PC-9 (cell line): ENCODE data around the gene KISS1. TPM values are rescaled to one million over a fixed set of nuclear protein-coding genes. Genes with fewer than 3 reads are reported as not detected.

ENCODE experiments used
- BruUV-seq: library from RNA; stranded (reverse); fragments of 400-500 nt; replicated peaks from 2 replicates; lab custom pipeline; 2021; lab: Mats Ljungman, UMichigan
- CTCF ChIA-PET: fragments of 300-600 bp; sonication (Branson Sonifier 250); formaldehyde crosslinking; loops from one replicate; lab custom pipeline; 2022; ENCODE audit warnings: antibody characterized with exemption; lab: Charles Lee
- POLR2A ChIA-PET: fragments of 300-600 bp; sonication (Branson Sonifier 250); formaldehyde crosslinking; loops from one replicate; lab custom pipeline; 2022; ENCODE audit warnings: antibody characterized with exemption; ENCODE audit not compliant: unreplicated experiment; lab: Charles Lee
- DNase-seq, 2 experiments: peaks; one replicate each; pipeline versions ENCODE4 v3.0.0 to v3.0.0-alpha.2; 2015 to 2022; ENCODE audit warnings: mixed read lengths in 1 of 2
- H2AFZ ChIP-seq: fragments of 200-600 bp; sonication (generic); 2 replicates; pipeline ENCODE4 v1.8.1; 2017; ENCODE audit warnings: antibody characterized with exemption
- H3F3A ChIP-seq: fragments of 200-600 bp; sonication (generic); 2 replicates; pipeline ENCODE4 v1.8.1; 2017; ENCODE audit warnings: antibody characterized with exemption, mild to moderate bottlenecking, low read depth; ENCODE audit not compliant: insufficient read depth
- H3K27ac ChIP-seq: fragments of 200-600 bp; sonication (generic); 2 replicates; pipeline ENCODE4 v1.6.1; 2016; ENCODE audit warnings: mixed run types
- H3K27me3 ChIP-seq: fragments of 200-600 bp; sonication (generic); 2 replicates; pipeline ENCODE4 v1.6.1; 2016; ENCODE audit warnings: low read depth, mixed run types; ENCODE audit not compliant: insufficient read depth
- H3K36me3 ChIP-seq: fragments of 200-600 bp; sonication (generic); 2 replicates; pipeline ENCODE4 v1.6.1; 2016; ENCODE audit warnings: low read depth, mixed run types
- H3K4me1 ChIP-seq: fragments of 200-600 bp; sonication (generic); replicated peaks from 2 replicates; pipeline ENCODE4 v1.6.1; 2016; ENCODE audit warnings: mixed run types; ENCODE audit not compliant: insufficient read depth
- H3K4me2 ChIP-seq: fragments of 200-600 bp; sonication (generic); 2 replicates; pipeline ENCODE4 v1.6.1; 2017; ENCODE audit warnings: mixed run types
- H3K4me3 ChIP-seq: fragments of 200-600 bp; sonication (generic); 2 replicates; pipeline ENCODE4 v1.6.1; 2016; ENCODE audit warnings: mixed run types
- H3K79me2 ChIP-seq: fragments of 200-600 bp; sonication (generic); 2 replicates; pipeline ENCODE4 v1.6.1; 2017; ENCODE audit warnings: low read depth, mixed run types
- H3K9me2 ChIP-seq: fragments of 200-600 bp; sonication (generic); 2 replicates; pipeline ENCODE4 v1.8.1; 2017; ENCODE audit warnings: mild to moderate bottlenecking; ENCODE audit not compliant: insufficient read depth
- H3K9me3 ChIP-seq: fragments of 200-600 bp; sonication (generic); 2 replicates; pipeline ENCODE4 v1.8.1; 2016; ENCODE audit warnings: low read depth; ENCODE audit not compliant: insufficient read depth
- H4K20me1 ChIP-seq: fragments of 200-600 bp; sonication (generic); 2 replicates; pipeline ENCODE4 v1.8.1; 2017; ENCODE audit not compliant: insufficient read depth
- CTCF ChIP-seq: fragments of 200-600 bp; sonication (generic); conservative IDR thresholded peaks from 2 replicates; pipeline ENCODE4 v1.6.1; 2017; ENCODE audit warnings: mixed run types, antibody characterized with exemption, mild to moderate bottlenecking, moderate library complexity
- EZH2 ChIP-seq: fragments of 200-600 bp; sonication (generic); IDR thresholded peaks from 2 replicates; pipeline ENCODE4 v1.8.0; 2017; ENCODE audit warnings: antibody characterized with exemption, low read depth
- intact Hi-C: fragments of 100-400 bp; cut with micrococcal nuclease; formaldehyde crosslinking; loops from one replicate; pipeline ENCODE4 v1.10.0; 2022; ENCODE audit not compliant: unreplicated experiment
- total RNA-seq: library from RNA; stranded (reverse); gene quantifications from 2 replicates; pipeline ENCODE4 v1.2.3, GENCODE V29; 2021

Gene KISS1
- total RNA-seq, 1 experiment from 2014 or later: 5.2 TPM

GRCh38 chr1:204161609-204162493 is 34.4 kb downstream of the KISS1 start:
- Histone ChIP-seq H3K4me1 (peaks cover 21% of the 10 kb centered on the region), H2AFZ (no peak overlapping the region), H3K27ac (0 out of 2 replicates have a peak overlapping the region, but pooled peaks have one; percentile 28), H3K36me3 (no peaks in the 10 kb centered on the region), H3F3A (peaks cover 7% of the 10 kb centered on the region; the same call in 1 of the 2 replicates), H4K20me1 (no peaks in the 10 kb centered on the region), H3K27me3 (no peaks in the 10 kb centered on the region), H3K79me2 (no peaks in the 10 kb centered on the region), H3K4me3 (no peak overlapping the region), H3K4me2 (peak overlapping the region; percentile 29), H3K9me3 (no peaks in the 10 kb centered on the region), H3K9me2 (no peaks in the 10 kb centered on the region)
- CTCF ChIA-PET: interaction anchor here (0.6 to 3.3 kb wide), 8 partner anchors 10 to 302 kb away, joined by 3 to 64 read pairs (median 6); partner anchors contain the start of genes ETNK2 and GOLT1A
- no TSS peak for BruUV-seq
- POLR2A ChIA-PET: no interaction called here
- TF ChIP-seq CTCF (no peak), EZH2 (no peak)
- intact Hi-C loops: loop anchor here (1.0 kb wide), 7 partner anchors 31 to 645 kb away; partner anchors contain the start of gene SNRPE
- no peak for DNase-seq

GRCh38 chr1:204157962-204158361 is 38.3 kb downstream of the KISS1 start:
- BruUV-seq: no TSS peak
- no peak overlapping the region for H2AFZ ChIP-seq
- no peak overlapping the region for H3K27ac ChIP-seq
- H3K4me3 ChIP-seq: no peak overlapping the region
- no peaks in the 10 kb centered on the region for H3K36me3 ChIP-seq
- H3F3A ChIP-seq: peaks cover 7% of the 10 kb centered on the region; the same call in 1 of the 2 replicates
- no peak overlapping the region for H3K4me2 ChIP-seq
- H3K9me2 ChIP-seq: no peaks in the 10 kb centered on the region
- ChIA-PET POLR2A (interaction anchor here (0.7 kb wide), 1 partner anchor 26 kb away, joined by 4 read pairs; no protein-coding TSS in a partner anchor), CTCF (no interaction called here)
- intact Hi-C loops: no loop called here
- H4K20me1 ChIP-seq: no peaks in the 10 kb centered on the region
- no peaks in the 10 kb centered on the region for H3K27me3 ChIP-seq
- TF ChIP-seq CTCF (no peak), EZH2 (no peak)
- H3K79me2 ChIP-seq: no peaks in the 10 kb centered on the region
- no peaks in the 10 kb centered on the region for H3K9me3 ChIP-seq
- H3K4me1 ChIP-seq: peaks cover 22% of the 10 kb centered on the region
- DNase-seq: no peak

DNA sequence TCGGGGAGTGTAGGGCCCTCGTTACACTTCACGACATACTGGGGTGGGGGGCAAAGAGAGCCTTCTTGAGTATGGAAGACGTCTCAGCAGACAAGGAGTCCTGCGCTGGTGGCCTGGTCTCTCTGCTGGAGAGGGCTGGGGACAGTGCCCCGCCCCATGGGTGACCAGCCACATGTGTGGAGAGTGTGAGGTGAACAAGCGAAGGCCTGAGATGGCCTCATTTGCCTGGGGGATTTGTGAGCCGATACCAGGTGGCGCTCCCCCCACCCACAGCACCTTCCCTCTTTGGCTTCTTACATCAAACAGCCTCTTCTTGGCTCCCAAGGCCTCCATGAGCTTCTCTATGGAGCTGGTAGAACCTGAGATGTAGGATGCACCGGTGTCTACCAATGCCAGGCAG is 40.4 kb downstream of the KISS1 start:
- no peak overlapping the region for H3K4me3 ChIP-seq
- no peaks in the 10 kb centered on the region for H3K36me3 ChIP-seq
- H3K4me1 ChIP-seq: peaks cover 11% of the 10 kb centered on the region
- H3K79me2 ChIP-seq: no peaks in the 10 kb centered on the region
- no peaks in the 10 kb centered on the region for H3K9me3 ChIP-seq
- no peak overlapping the region for H2AFZ ChIP-seq
- no peaks in the 10 kb centered on the region for H4K20me1 ChIP-seq
- intact Hi-C loops: no loop called here
- H3K4me2 ChIP-seq: no peak overlapping the region
- H3K9me2 ChIP-seq: no peaks in the 10 kb centered on the region
- POLR2A ChIA-PET: no interaction called here
- CTCF ChIA-PET: no interaction called here
- no peaks in the 10 kb centered on the region for H3K27me3 ChIP-seq
- no peak for DNase-seq
- H3F3A ChIP-seq: peaks cover 5% of the 10 kb centered on the region; the same call in 1 of the 2 replicates
- no TSS peak for BruUV-seq
- TF ChIP-seq CTCF (no peak), EZH2 (no peak)
- no peak overlapping the region for H3K27ac ChIP-seq
